GM03348 (cell line): ENCODE measurements around the gene CACNG5.

Experiments
- DNase-seq: peaks from one replicate; pipeline ENCODE4 v3.0.0; 2012; ENCODE audit warnings: low spot score

CACNG5 gene

GRCh38 chr17:66834919-66835454 is at the start of gene CACNG5:
Gene CACNG5, plus strand, starts transcription at chr17:66835117. Its CDS starts 42,216 bp downstream, at chr17:66877333.
- DNase-seq, result no peak

- DNase-seq, result no peak
Observed at GRCh38 chr17:66786107-66786506, 48.8 kb upstream of the CACNG5 start.

GRCh38 chr17:66787914-66788313 is 47.0 kb upstream of the CACNG5 start:
- no peak for DNase-seq

- no peak for DNase-seq
Observed at GRCh38 chr17:66789093-66789492, 45.8 kb upstream of the CACNG5 start.

- DNase-seq, result no peak
Observed at GRCh38 chr17:66789961-66790437, 44.9 kb upstream of the CACNG5 start.

GRCh38 chr17:66790501-66791061 is 44.3 kb upstream of the CACNG5 start:
- no peak for DNase-seq

GRCh38 chr17:66791347-66791746 is 43.6 kb upstream of the CACNG5 start:
- no peak for DNase-seq

- no peak for DNase-seq
Observed at GRCh38 chr17:66793814-66794213, 41.1 kb upstream of the CACNG5 start.

- no peak for DNase-seq
Observed at GRCh38 chr17:66795486-66795885, 39.4 kb upstream of the CACNG5 start.

GRCh38 chr17:66799849-66800537 is 34.9 kb upstream of the CACNG5 start:
- no peak for DNase-seq

- no peak for DNase-seq
Observed at GRCh38 chr17:66803474-66803951, 31.4 kb upstream of the CACNG5 start.

- DNase-seq, result no peak
Observed at GRCh38 chr17:66805567-66805966, 29.4 kb upstream of the CACNG5 start.

- DNase-seq, result no peak
Observed at GRCh38 chr17:66807182-66807581, 27.7 kb upstream of the CACNG5 start.

- DNase-seq, result no peak
Observed at GRCh38 chr17:66809408-66809807, 25.5 kb upstream of the CACNG5 start.

GRCh38 chr17:66810951-66811682 is 23.8 kb upstream of the CACNG5 start:
- DNase-seq, result no peak

GRCh38 chr17:66811683-66812054 is 23.2 kb upstream of the CACNG5 start:
- DNase-seq, result no peak

- DNase-seq, result no peak
Observed at GRCh38 chr17:66812571-66812970, 22.3 kb upstream of the CACNG5 start.

- no peak for DNase-seq
Observed at GRCh38 chr17:66813296-66813695, 21.6 kb upstream of the CACNG5 start.

- no peak for DNase-seq
Observed at GRCh38 chr17:66814026-66814425, 20.9 kb upstream of the CACNG5 start.

- DNase-seq, result no peak
Observed at GRCh38 chr17:66814570-66814969, 20.3 kb upstream of the CACNG5 start.

- no peak for DNase-seq
Observed at GRCh38 chr17:66817750-66818149, 17.2 kb upstream of the CACNG5 start.

- no peak for DNase-seq
Observed at GRCh38 chr17:66819466-66819865, 15.5 kb upstream of the CACNG5 start.

- no peak for DNase-seq
Observed at GRCh38 chr17:66822009-66822408, 12.9 kb upstream of the CACNG5 start.
